PC-3 (cell line): ENCODE data around the gene TRIM14. TPM values are rescaled to one million over a fixed set of nuclear protein-coding genes. Genes with fewer than 3 reads are reported as not detected.
"Not testable (repeated sequence)": the region's sequence is repeated elsewhere in the genome, so short reads cannot be mapped to it uniquely, and the experiment has no call there.

Experiments
- ATAC-seq: fragments of 200-7000 bp; cut with Tn5 transposase; 2 replicates; pipeline ENCODE4 v1.9.1; 2020; ENCODE audit warnings: mild to moderate bottlenecking, moderate library complexity
- BruUV-seq: library from RNA; stranded (reverse); fragments of 400-500 nt; replicated peaks from 2 replicates; lab custom pipeline; 2021; lab: Mats Ljungman, UMichigan
- CTCF ChIA-PET: fragments of 300-600 bp; sonication (Branson Sonifier 250); formaldehyde crosslinking; loops from one replicate; lab custom pipeline; 2022; ENCODE audit warnings: antibody characterized with exemption; lab: Charles Lee
- POLR2A ChIA-PET: fragments of 300-600 bp; sonication (Branson Sonifier 250); formaldehyde crosslinking; loops from one replicate; lab custom pipeline; 2022; ENCODE audit warnings: antibody characterized with exemption; ENCODE audit not compliant: unreplicated experiment; lab: Charles Lee
- DNase-seq: peaks from one replicate; pipeline ENCODE4 v3.0.0-alpha.2; 2015
- H2AFZ ChIP-seq: fragments of 300-600 bp; sonication (generic); 2 replicates; pipeline ENCODE4 v1.6.0; 2016; ENCODE audit warnings: antibody characterized with exemption, low read length
- H3F3A ChIP-seq: fragments of 300-600 bp; sonication (generic); one replicate; pipeline ENCODE4 v1.6.0; 2017; ENCODE audit warnings: antibody characterized with exemption, low read length, control low read depth, mild to moderate bottlenecking; ENCODE audit not compliant: unreplicated experiment
- H3K27ac ChIP-seq: fragments of 300-600 bp; sonication (generic); 2 replicates; pipeline ENCODE4 v1.5.1; 2016; ENCODE audit warnings: mild to moderate bottlenecking, low read length
- H3K27me3 ChIP-seq: fragments of 300-600 bp; sonication (generic); 2 replicates; pipeline ENCODE4 v1.6.1; 2016; ENCODE audit warnings: low read length, mixed read lengths
- H3K36me3 ChIP-seq: fragments of 300-600 bp; sonication (generic); 2 replicates; pipeline ENCODE4 v1.6.1; 2016; ENCODE audit warnings: low read depth, mixed run types, low read length, mixed read lengths
- H3K4me1 ChIP-seq: fragments of 300-600 bp; sonication (generic); 2 replicates; pipeline ENCODE4 v1.5.1; 2016; ENCODE audit warnings: low read length; ENCODE audit not compliant: insufficient read depth
- H3K4me2 ChIP-seq: fragments of 300-600 bp; sonication (generic); 2 replicates; pipeline ENCODE4 v1.6.0; 2016; ENCODE audit warnings: low read length
- H3K4me3 ChIP-seq: fragments of 300-600 bp; sonication (generic); 2 replicates; pipeline ENCODE4 v1.5.1; 2016; ENCODE audit warnings: mild to moderate bottlenecking, low read length, mixed read lengths
- H3K79me2 ChIP-seq: fragments of 300-600 bp; sonication (generic); 2 replicates; pipeline ENCODE4 v1.6.1; 2017; ENCODE audit warnings: low read length, mixed read lengths
- H3K9ac ChIP-seq: fragments of 300-600 bp; sonication (generic); 2 replicates; pipeline ENCODE4 v1.6.0; 2016; ENCODE audit warnings: mild to moderate bottlenecking, low read length
- H3K9me2 ChIP-seq: fragments of 300-600 bp; sonication (generic); replicated peaks from 2 replicates; pipeline ENCODE4 v1.6.1; 2016; ENCODE audit warnings: mixed run types, low read length, mixed read lengths
- H3K9me3 ChIP-seq: fragments of 300-600 bp; sonication (generic); 2 replicates; pipeline ENCODE4 v1.6.1; 2016; ENCODE audit warnings: low read length, mixed read lengths
- H4K20me1 ChIP-seq: fragments of 300-600 bp; sonication (generic); 2 replicates; pipeline ENCODE4 v1.6.1; 2016; ENCODE audit warnings: low read length, mixed read lengths
- CTCF ChIP-seq: fragments of 300-600 bp; sonication (generic); conservative IDR thresholded peaks from 2 replicates; pipeline ENCODE4 v1.5.1; 2017; ENCODE audit warnings: antibody characterized with exemption, low read depth, mild to moderate bottlenecking, low read length
- EZH2 ChIP-seq: fragments of 300-600 bp; sonication (generic); IDR thresholded peaks from one replicate; pipeline ENCODE4 v1.6.1; 2017; ENCODE audit warnings: antibody characterized with exemption, mild to moderate bottlenecking, low read length; ENCODE audit not compliant: unreplicated experiment
- EZH2phosphoT487 ChIP-seq: fragments of 300-600 bp; sonication (generic); IDR thresholded peaks from 2 replicates; pipeline ENCODE4 v1.6.1; 2018; ENCODE audit warnings: mild to moderate bottlenecking, antibody characterized with exemption, low read length, borderline replicate concordance
- intact Hi-C: fragments of 100-400 bp; cut with micrococcal nuclease; formaldehyde crosslinking; loops from 2 replicates; pipeline ENCODE4 v1.9.0; 2023
- total RNA-seq: library from RNA; depleted of rRNA; stranded (reverse); fragments of >200 nt; gene quantifications from 2 replicates; pipeline ENCODE4 v1.2.3, GENCODE V29; 2014

TRIM14 gene
- total RNA-seq, 1 experiment from 2014 or later, result 11.2 TPM

- Histone ChIP-seq H3K27me3 (no peaks in the 10 kb centered on the region), H3K4me3 (no peak overlapping the region), H4K20me1 (no peaks in the 10 kb centered on the region), H3K9ac (no peak overlapping the region), H3K9me2 (no peaks in the 10 kb centered on the region), H3K9me3 (no peaks in the 10 kb centered on the region), H3K27ac (no peak overlapping the region), H2AFZ (no peak overlapping the region), H3F3A (no peaks in the 10 kb centered on the region), H3K79me2 (no peaks in the 10 kb centered on the region), H3K36me3 (peaks cover 18% of the 10 kb centered on the region), H3K4me2 (no peak overlapping the region), H3K4me1 (0 out of 2 replicates have a peak, but pooled peaks cover 3% of the 10 kb centered on the region)
- no TSS peak for BruUV-seq
- DNase-seq, result no peak
- POLR2A ChIA-PET, result interaction anchor here (0.6 kb wide), 1 partner anchor 16 kb away, joined by 4 read pairs; no protein-coding TSS in a partner anchor
- TF ChIP-seq EZH2, result no peak
- TF ChIP-seq CTCF, result no peak
- TF ChIP-seq EZH2phosphoT487, result no peak
- intact Hi-C loops, result no loop called here
- CTCF ChIA-PET, result no interaction called here
- ATAC-seq, result no peak
Measured at GRCh38 chr9:98080780-98081179, 38.2 kb downstream of the TRIM14 start.

GRCh38 chr9:98080326-98080725, 38.7 kb downstream of the TRIM14 start:
- Histone ChIP-seq H3F3A (no peaks in the 10 kb centered on the region), H3K79me2 (no peaks in the 10 kb centered on the region), H3K9ac (no peak overlapping the region), H2AFZ (no peak overlapping the region), H3K4me3 (no peak overlapping the region), H3K4me2 (no peak overlapping the region), H4K20me1 (no peaks in the 10 kb centered on the region), H3K36me3 (peaks cover 18% of the 10 kb centered on the region), H3K9me2 (no peaks in the 10 kb centered on the region), H3K9me3 (no peaks in the 10 kb centered on the region), H3K4me1 (0 out of 2 replicates have a peak, but pooled peaks cover 3% of the 10 kb centered on the region), H3K27me3 (no peaks in the 10 kb centered on the region), H3K27ac (no peak overlapping the region)
- intact Hi-C loops, result no loop called here
- DNase-seq (no peak), ATAC-seq (no peak)
- no TSS peak for BruUV-seq
- POLR2A ChIA-PET, result no interaction called here
- CTCF ChIA-PET, result no interaction called here
- TF ChIP-seq EZH2phosphoT487, result no peak
- no peak for TF ChIP-seq EZH2
- no peak for TF ChIP-seq CTCF

GRCh38 chr9:98078895-98079294, 40.1 kb downstream of the TRIM14 start:
- 0 out of 2 replicates have a peak, but pooled peaks cover 4% of the 10 kb centered on the region for H3K79me2 ChIP-seq
- no TSS peak for BruUV-seq
- 0 out of 2 replicates have a peak, but pooled peaks cover 6% of the 10 kb centered on the region for H3K4me1 ChIP-seq
- DNase-seq (no peak), ATAC-seq (no peak)
- no peaks in the 10 kb centered on the region for H3F3A ChIP-seq
- ChIA-PET CTCF (no interaction called here), POLR2A (no interaction called here)
- H3K4me3 ChIP-seq, result no peak overlapping the region
- TF ChIP-seq EZH2, result no peak
- TF ChIP-seq CTCF, result no peak
- no peak for TF ChIP-seq EZH2phosphoT487
- H3K4me2 ChIP-seq, result no peak overlapping the region
- H3K9me2 ChIP-seq, result no peaks in the 10 kb centered on the region
- no peaks in the 10 kb centered on the region for H4K20me1 ChIP-seq
- no peaks in the 10 kb centered on the region for H3K9me3 ChIP-seq
- H3K27me3 ChIP-seq, result no peaks in the 10 kb centered on the region
- H3K9ac ChIP-seq, result no peak overlapping the region
- H2AFZ ChIP-seq, result no peak overlapping the region
- intact Hi-C loops, result no loop called here
- peaks cover 18% of the 10 kb centered on the region for H3K36me3 ChIP-seq
- no peak overlapping the region for H3K27ac ChIP-seq

- H3K4me3 ChIP-seq, H3K9ac ChIP-seq, BruUV-seq, H3K27ac ChIP-seq, H3K36me3 ChIP-seq, H3K79me2 ChIP-seq, H2AFZ ChIP-seq, DNase-seq, H3K27me3 ChIP-seq, POLR2A ChIA-PET, H3K9me3 ChIP-seq, H4K20me1 ChIP-seq, H3K9me2 ChIP-seq, CTCF ChIA-PET, intact Hi-C loops, ATAC-seq, H3F3A ChIP-seq, H3K4me2 ChIP-seq: not testable (repeated sequence)
- H3K4me1 ChIP-seq, result peaks cover 10% of the 10 kb centered on the region; the same call in 1 of the 2 replicates
Measured at GRCh38 chr9:98076514-98076890, 42.5 kb downstream of the TRIM14 start.
